H1 (cell line): ENCODE data around the gene IFT81.

Experiments used
- CBX8 ChIP-seq: fragments of 300-800, 300-1000 bp; sonication (generic); IDR thresholded peaks from 2 replicates; pipeline ENCODE4 v1.7.1; 2016; ENCODE audit warnings: low read depth, low read length, borderline replicate concordance
- EZH2 ChIP-seq: fragments of 200-600 bp; sonication (generic); IDR thresholded peaks from 2 replicates; pipeline ENCODE4 v1.7.1; 2012; ENCODE audit warnings: low read depth, mild to moderate bottlenecking, moderate library complexity, low read length, inconsistent platforms; ENCODE audit not compliant: severe bottlenecking
- HDAC2 ChIP-seq, 2 experiments: fragments of 300-600 bp in 1 of 2; sonication (generic) in 1 of 2; IDR thresholded peaks; 2 replicates each; pipeline ENCODE4 v1.6.1; 2011 to 2012; ENCODE audit warnings: low read depth in 2 of 2, low read length in 2 of 2, mild to moderate bottlenecking in 2 of 2, moderate library complexity in 2 of 2, borderline replicate concordance in 1 of 2, inconsistent platforms in 1 of 2
- HDAC6 ChIP-seq: IDR thresholded peaks from one replicate; pipeline ENCODE4 v1.7.1; 2012; ENCODE audit warnings: low read depth, mild to moderate bottlenecking, inconsistent platforms, low read length, moderate library complexity
- POLR2AphosphoS5 ChIP-seq: IDR thresholded peaks from 2 replicates; pipeline ENCODE4 v1.6.1; 2011; ENCODE audit warnings: low read depth, low read length
- RAD21 ChIP-seq, 2 experiments: IDR thresholded peaks in 1 of 2; conservative IDR thresholded peaks in 1 of 2; 2 replicates each; pipeline ENCODE4 v1.6.1; 2011; ENCODE audit warnings: low read depth in 2 of 2, low read length in 2 of 2, improper control_type of control experiment in 1 of 2, inconsistent platforms in 1 of 2, mild to moderate bottlenecking in 1 of 2, moderate library complexity in 1 of 2
- SP1 ChIP-seq: IDR thresholded peaks from 2 replicates; pipeline ENCODE4 v1.6.1; 2011; ENCODE audit warnings: low read depth, low read length
- SUZ12 ChIP-seq: fragments of 200-600 bp; sonication (generic); IDR thresholded peaks from 2 replicates; pipeline ENCODE4 v1.6.1; 2012; ENCODE audit warnings: mild to moderate bottlenecking, inconsistent platforms, low read length, moderate library complexity, mixed read lengths
- TEAD4 ChIP-seq: IDR thresholded peaks from 2 replicates; pipeline ENCODE4 v1.6.1; 2012; ENCODE audit warnings: low read depth, low read length, inconsistent platforms, mixed read lengths
- ZNF274 ChIP-seq: IDR thresholded peaks from 2 replicates; pipeline ENCODE4 v1.7.0; 2012; ENCODE audit warnings: low read length, borderline replicate concordance; ENCODE audit errors: extremely low read depth
- TF ChIP-seq, protein P1 (sequence below), 3 experiments: IDR thresholded peaks; 1 replicate in 2 of 3; 2 replicates in 1 of 3; pipeline versions ENCODE4 v1.5.1 to v1.6.1; 2011; ENCODE audit warnings: low read length in 3 of 3, mild to moderate bottlenecking in 3 of 3, inconsistent platforms in 2 of 3, low read depth in 1 of 3, moderate library complexity in 1 of 3; ENCODE audit not compliant: insufficient read depth in 1 of 3; ENCODE audit errors: control extremely low read depth in 1 of 3

GRCh38 chr12:110117956-110118685 lies 6.0 kb upstream of the IFT81 start:
- TF ChIP-seq CBX8 (no peak), POLR2AphosphoS5 (no peak), TEAD4 (no peak), EZH2 (no peak), HDAC6 (no peak), SP1 (no peak), SUZ12 (no peak), RAD21 (IDR thresholded peaks at IDR 0.05 in 1 of 2, conservative IDR thresholded peaks at IDR 0.05 in 1 of 2; ENCODE audit: low read depth in 2 of 2, low read length in 2 of 2) (no peak), ZNF274 (no peak), HDAC2 (IDR thresholded peaks at IDR 0.05; ENCODE audit: borderline replicate concordance in 1 of 2, low read depth in 2 of 2, low read length in 2 of 2) (no peak)
- TF ChIP-seq, protein P1, sequence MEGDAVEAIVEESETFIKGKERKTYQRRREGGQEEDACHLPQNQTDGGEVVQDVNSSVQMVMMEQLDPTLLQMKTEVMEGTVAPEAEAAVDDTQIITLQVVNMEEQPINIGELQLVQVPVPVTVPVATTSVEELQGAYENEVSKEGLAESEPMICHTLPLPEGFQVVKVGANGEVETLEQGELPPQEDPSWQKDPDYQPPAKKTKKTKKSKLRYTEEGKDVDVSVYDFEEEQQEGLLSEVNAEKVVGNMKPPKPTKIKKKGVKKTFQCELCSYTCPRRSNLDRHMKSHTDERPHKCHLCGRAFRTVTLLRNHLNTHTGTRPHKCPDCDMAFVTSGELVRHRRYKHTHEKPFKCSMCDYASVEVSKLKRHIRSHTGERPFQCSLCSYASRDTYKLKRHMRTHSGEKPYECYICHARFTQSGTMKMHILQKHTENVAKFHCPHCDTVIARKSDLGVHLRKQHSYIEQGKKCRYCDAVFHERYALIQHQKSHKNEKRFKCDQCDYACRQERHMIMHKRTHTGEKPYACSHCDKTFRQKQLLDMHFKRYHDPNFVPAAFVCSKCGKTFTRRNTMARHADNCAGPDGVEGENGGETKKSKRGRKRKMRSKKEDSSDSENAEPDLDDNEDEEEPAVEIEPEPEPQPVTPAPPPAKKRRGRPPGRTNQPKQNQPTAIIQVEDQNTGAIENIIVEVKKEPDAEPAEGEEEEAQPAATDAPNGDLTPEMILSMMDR (IDR thresholded peaks at IDR 0.05; ENCODE audit: control extremely low read depth in 1 of 3, insufficient read depth in 1 of 3, low read depth in 1 of 3, low read length in 3 of 3): no peak
